Ishikawa (cell line): ENCODE results near the gene ENO1.

Experiments
- RAD21 ChIP-seq: IDR thresholded peaks from 2 replicates; pipeline ENCODE4 v1.6.1; 2012; ENCODE audit warnings: low read depth
- YY1 ChIP-seq: IDR thresholded peaks from 2 replicates; pipeline ENCODE4 v1.6.1; 2012; ENCODE audit warnings: low read depth

DNA sequence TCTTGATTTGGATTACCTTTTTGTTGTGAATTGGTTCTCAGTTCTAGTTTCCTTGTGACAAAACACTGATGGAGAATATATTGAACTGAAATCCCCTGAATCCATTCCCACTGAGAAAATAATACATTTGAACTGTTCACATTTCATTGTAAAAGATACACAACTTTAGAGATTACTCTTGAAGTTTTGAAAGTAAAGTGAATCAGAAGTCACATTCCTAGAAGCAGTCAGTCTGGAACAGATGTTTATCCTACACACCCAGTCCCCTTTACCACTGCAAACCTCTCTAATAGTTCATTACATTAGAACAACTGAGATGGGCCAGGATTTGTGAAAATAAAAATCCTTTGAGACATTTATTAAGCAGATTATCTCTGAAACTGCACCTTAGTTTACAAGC lies 64.5 kb downstream of the ENO1 start:
- TF ChIP-seq YY1 (no peak), RAD21 (no peak)
